Prostate gland (tissue), 2 donors: ENCODE measurements around the gene CARS2.

Source experiments
- POLR2A ChIP-seq: fragments of 450-650 bp; IDR thresholded peaks from one replicate; pipeline ENCODE4 v1.6.1; 2016; ENCODE audit warnings: antibody characterized with exemption, mild to moderate bottlenecking
- POLR2AphosphoS5 ChIP-seq: sonication (generic); formaldehyde crosslinking; IDR thresholded peaks from one replicate; pipeline ENCODE4 v1.6.1; 2017; ENCODE audit warnings: antibody characterized with exemption
- TF ChIP-seq, protein P1 (sequence below), 4 experiments: fragments of 200-600 bp in 2 of 4; fragments of 450-650 bp in 2 of 4; sonication (generic) in 2 of 4; IDR thresholded peaks; 1 replicate in 3 of 4; 2 replicates in 1 of 4; pipeline ENCODE4 v1.5.1; 2016 to 2019; ENCODE audit warnings: antibody characterized with exemption in 4 of 4, mild to moderate bottlenecking in 2 of 4, moderate library complexity in 2 of 4

DNA sequence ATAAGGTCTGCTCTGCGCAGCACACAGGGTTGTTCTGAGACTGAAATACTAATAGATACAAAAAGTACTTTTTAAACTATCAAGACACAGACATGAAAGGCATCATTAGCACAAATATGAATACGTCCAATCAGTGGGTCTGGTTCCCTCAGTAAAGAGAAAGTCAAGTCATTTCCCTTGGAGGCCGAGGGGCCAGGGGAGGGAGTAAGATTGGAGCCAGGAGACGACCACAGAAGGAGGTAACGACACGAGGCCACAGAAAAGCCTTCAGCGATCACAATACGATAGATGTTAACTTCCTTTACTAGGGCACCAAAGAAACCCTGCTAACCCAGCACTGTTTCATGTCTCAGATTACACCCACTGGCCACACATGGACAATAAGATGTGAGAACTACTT, 5.3 kb downstream of the CARS2 start:
- TF ChIP-seq, protein P1, sequence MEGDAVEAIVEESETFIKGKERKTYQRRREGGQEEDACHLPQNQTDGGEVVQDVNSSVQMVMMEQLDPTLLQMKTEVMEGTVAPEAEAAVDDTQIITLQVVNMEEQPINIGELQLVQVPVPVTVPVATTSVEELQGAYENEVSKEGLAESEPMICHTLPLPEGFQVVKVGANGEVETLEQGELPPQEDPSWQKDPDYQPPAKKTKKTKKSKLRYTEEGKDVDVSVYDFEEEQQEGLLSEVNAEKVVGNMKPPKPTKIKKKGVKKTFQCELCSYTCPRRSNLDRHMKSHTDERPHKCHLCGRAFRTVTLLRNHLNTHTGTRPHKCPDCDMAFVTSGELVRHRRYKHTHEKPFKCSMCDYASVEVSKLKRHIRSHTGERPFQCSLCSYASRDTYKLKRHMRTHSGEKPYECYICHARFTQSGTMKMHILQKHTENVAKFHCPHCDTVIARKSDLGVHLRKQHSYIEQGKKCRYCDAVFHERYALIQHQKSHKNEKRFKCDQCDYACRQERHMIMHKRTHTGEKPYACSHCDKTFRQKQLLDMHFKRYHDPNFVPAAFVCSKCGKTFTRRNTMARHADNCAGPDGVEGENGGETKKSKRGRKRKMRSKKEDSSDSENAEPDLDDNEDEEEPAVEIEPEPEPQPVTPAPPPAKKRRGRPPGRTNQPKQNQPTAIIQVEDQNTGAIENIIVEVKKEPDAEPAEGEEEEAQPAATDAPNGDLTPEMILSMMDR (IDR thresholded peaks at IDR 0.05), result no peak
- TF ChIP-seq POLR2A (no peak), POLR2AphosphoS5 (no peak)
